AG08395 (cell line): Measurements from ENCODE around the gene PAK4.

Experiments
- DNase-seq: peaks from one replicate; pipeline ENCODE4 v3.0.0; 2012; ENCODE audit warnings: mixed read lengths, low spot score

PAK4 gene

GRCh38 chr19:39165857-39166256 lies 40.3 kb downstream of the PAK4 start:
- DNase-seq = no peak

- no peak for DNase-seq
Observed at GRCh38 chr19:39166571-39167391, 41.2 kb downstream of the PAK4 start.

DNA sequence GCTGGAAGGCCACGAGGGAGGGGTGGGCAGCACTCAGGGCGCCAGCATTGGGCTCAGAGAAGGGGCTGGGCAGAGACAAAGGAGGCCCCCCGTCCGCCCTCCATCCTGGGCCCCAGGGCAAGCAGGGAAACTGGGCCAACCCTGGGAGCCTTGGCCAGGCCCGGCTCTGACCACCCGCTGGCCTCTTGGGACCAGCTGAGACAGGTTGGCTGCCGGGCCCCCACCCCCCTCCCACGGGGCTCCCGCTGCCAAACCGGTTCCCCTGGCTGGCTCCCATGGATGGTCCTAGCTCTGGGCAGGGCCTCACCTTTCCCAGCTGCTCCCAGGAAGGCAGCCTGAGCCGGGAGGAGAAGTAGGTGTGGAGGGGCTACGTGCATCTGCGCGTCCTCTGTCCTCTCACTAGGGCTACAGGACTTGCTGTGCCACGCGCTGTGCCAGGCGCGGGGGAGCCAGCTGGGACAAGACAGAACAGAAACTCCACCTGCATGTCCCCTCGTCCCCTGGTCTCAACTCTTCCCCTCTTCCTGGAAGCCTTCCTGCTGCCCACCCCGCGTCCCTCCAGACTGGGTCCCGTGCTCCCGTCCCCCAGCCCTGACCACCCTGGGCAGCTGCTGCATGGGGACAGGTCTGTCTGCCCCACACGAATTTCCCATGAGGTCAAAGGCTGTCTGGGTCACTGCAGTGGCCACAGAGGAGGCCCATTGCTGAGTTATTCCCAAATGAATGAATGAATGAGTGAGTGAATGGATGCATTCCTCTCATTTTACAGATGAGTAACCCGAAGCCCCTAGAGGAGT lies 42.1 kb downstream of the PAK4 start:
- DNase-seq = no peak

DNA sequence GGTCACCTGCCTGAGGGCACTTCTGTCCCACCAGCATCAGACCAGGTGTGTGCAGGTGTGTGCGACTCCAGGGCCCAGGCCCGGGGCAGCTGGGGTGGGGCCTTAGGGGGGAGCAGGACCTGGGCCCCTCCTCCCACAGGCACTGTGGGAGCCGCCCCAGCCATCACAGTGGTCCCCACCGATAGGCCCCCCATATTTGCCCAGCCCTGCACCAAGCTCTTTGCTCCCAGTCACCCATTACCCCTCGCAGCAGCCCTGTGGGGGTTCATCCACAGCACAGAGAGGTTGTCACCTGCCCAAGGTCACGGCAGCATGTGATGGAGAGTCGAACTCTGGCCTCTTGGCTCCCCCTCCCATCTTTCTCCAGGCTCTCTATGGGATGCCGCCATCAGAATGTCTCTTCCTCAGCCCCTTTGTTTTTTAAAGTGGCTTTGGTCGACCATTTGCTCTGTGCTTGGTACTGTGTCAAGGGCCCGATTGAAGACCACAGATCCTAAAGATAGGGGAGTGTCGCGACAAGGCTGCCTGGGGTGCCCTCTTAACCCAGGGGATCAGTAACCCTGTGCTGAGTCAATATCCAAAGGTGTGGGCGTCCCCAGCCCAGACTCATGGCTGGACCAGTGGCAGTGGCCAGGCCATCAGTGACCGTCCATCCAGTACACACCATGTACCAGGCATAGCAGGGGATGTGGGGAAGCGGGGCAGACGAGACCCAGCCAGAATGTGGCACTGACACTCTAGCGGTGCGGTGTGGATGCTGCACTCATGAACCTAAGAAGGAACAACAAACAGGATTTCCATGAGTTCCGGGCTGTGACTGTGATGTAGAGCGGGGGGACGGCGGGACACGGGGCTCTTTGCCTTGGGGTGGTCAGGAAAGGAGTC lies 42.9 kb downstream of the PAK4 start:
- DNase-seq = no peak

GRCh38 chr19:39169143-39169810 lies 43.7 kb downstream of the PAK4 start:
- DNase-seq = no peak

DNA sequence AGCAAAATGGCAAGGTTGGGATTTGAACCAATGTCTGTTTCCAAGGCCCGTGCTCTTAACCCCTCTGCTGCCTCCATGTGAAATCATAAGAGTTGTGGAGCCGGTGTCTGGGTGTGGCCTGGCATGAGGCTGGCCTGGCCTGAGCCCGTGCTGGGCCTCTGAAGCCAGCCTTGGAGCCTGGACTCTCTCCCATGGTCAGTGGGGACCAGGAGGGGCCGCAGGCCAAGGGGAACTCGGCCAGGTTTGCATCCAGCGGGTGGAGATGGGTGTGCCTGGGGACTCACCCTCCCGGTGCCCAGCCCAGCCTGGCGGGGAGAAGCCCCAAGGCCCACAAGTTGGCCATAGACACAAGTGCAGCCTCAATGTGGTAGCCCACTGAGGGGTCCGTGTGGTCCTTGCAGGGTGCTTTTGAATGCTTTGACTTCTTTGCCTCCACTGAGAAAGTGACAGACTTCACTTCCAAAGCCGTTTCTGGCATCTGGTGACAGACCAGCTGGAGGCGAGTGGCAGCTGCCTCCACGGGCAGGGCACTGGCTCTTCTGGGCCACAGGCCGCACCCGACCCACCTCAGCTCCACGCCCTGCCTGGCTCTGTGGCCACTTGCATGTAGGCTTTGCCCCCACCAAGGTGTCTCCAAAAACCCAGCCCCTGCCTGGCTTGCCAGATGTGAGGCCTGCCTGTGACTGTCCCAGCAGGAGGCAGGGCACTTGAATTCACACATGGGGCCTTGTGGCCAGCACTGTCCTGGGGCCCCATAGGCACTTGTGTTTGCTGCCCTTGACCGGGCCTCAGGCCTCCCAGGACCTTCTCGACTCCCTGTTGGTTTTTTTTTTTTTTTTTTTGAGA lies 45.0 kb downstream of the PAK4 start:
- DNase-seq = no peak

GRCh38 chr19:39171479-39172465 lies 46.2 kb downstream of the PAK4 start:
- DNase-seq = no peak

GRCh38 chr19:39172700-39173501 lies 47.3 kb downstream of the PAK4 start:
- DNase-seq = no peak

- DNase-seq = no peak
Observed at GRCh38 chr19:39173502-39173991, 48.0 kb downstream of the PAK4 start.

DNA sequence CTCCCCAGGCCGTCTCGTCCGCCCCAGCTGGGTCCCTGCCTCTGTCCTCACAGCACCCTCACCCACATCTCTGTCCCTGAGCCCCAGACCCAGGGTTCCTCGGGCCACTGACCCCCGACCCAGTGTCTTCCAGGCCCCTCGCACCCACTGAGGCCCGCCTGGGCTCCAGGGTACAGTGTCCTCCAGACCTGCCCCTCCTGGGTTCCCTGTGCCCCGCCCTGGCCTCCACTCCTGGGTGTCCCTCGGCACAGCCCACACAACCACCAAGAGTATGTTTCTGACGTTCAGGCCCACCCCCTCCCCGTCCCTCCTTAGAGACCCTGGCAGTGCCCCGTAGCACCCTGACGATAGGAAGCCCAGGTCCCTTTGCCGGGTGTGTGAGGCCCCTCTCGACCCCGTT lies 48.6 kb downstream of the PAK4 start:
- no peak for DNase-seq

DNA sequence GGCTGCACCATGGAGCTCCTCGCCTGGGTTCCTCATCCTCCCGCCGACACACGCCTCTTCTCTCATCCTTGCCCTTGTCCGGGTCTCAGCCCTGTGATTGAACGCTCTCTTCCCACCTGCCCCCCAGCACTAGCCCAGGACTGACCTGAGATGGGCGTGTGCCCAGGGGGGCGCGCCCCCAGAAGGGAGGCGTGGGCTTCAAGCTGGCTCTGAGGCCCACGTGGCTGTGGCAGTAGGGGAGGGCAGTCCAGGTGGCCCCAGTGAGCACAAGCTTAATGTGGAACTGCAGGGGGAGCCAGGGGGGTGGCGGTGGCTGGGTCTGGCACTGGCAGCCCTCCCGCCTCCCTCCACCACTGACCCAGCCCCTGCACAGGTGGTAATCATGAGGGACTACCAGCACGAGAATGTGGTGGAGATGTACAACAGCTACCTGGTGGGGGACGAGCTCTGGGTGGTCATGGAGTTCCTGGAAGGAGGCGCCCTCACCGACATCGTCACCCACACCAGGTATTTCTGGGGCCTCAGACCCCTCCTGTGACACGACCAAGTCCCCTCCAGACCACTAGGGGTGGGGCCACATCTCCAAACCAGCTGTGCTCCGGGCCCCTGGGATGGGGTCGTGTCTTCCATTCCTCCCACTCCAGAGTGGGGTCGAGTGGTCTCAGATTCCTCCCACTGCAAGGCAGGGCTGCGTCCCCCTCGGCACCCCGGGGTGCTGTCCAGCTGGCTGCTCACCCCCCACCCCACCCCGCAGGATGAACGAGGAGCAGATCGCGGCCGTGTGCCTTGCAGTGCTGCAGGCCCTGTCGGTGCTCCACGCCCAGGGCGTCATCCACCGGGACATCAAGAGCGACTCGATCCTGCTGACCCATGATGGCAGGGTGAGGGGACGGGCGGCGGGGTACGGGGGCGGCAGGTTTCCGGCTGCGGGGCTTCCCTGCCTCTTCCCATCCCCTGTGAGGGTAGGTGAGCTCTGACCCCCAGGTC lies 49.3 kb downstream of the PAK4 start:
- no peak for DNase-seq

DNA sequence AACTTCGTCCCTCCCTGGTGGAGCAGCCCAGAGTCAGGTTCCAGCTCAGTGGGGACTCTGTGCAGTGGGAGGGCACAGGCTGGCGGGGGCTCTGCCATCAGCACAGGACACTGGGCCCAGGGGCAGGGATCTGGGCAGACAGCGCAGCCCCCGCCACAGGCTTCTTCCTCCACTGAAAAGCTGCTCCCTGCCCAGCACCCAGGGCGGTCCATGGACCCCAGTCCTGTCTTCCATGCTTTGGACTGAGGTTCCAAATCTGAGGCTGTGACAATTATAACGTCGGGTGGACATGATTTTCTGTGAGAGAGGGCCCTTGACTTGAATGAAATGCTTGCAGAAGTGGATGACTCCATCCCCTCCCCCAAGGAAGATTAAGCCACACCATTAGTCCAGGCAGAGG lies 50.0 kb downstream of the PAK4 start:
- DNase-seq = no peak

DNA sequence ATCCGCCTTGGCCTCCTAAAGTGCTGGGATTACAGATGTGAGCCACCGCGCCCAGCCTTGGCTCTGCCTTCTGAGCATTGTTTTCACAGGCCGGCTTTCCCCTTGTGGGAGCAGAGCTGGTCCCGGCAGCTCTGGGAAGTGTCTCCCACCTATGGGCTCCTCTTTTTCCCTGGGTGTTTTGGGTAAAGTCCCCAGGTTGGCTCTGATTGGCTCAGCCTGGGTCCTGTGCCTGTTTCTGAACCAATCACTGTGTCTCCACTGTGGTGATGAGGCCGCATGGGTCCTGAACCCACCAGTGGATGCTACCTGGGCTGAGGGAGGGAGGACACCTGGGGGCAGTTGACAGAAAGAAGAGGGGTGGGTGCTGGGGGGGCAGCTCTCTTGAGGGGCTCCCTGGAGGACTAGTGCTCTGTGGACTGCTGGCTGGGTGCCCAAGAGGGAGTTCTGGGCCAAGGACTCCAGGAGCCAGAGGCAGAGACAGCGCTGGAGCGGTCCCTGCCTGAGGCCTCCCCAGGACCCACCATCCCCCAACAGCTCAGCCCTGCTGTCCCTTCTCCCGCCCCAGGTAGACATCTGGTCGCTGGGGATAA lies 51.6 kb downstream of the PAK4 start:
- no peak for DNase-seq

GRCh38 chr19:39177736-39178135 lies 52.1 kb downstream of the PAK4 start:
- no peak for DNase-seq

GRCh38 chr19:39178296-39179006 lies 52.9 kb downstream of the PAK4 start:
- DNase-seq = no peak

- no peak for DNase-seq
Observed at GRCh38 chr19:39179754-39180153, 54.2 kb downstream of the PAK4 start.
